ENCODE measurements around the gene MUC5B.

Gene MUC5B

DNA sequence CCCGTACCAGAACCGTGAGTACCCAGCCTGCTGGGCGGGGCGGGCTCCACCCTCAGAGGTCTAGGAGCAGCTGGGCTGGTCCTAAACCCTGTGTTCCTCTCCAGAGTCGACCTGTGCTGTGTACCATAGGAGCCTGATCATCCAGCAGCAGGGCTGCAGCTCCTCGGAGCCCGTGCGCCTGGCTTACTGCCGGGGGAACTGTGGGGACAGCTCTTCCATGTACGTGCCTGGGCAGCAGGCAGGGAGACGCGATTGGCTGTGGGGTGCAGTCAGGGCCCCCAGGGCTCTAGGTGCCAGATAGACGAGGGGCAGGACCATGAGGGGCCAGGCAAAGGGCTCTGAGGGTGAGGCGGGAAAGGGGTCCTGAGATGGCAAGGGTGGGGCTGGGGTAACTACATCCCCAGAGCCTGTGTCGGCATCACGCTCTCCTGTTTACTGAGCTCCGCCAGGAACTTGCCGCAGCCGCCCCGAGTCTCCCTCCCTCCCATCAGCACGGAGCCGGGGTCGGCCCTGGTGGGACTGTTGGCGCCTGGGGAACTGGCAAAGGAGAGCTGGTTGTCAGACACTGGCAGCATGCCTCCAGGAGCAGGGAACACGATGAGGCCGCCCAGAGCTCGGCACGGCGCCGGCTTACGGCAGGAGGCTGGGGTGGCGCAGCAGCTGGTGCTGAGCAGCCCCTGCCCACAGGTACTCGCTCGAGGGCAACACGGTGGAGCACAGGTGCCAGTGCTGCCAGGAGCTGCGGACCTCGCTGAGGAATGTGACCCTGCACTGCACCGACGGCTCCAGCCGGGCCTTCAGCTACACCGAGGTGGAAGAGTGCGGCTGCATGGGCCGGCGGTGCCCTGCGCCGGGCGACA lies 22.9 kb upstream of the MUC5B start:
- DNase-seq (ENCODE audit: low read depth in 1 of 2, low spot score in 1 of 2): no peak
- H3K27me3 ChIP-seq (ENCODE audit: insufficient read depth, poor library complexity, severe bottlenecking): no peaks in the 10 kb centered on the region
- H3K4me3 ChIP-seq (replicated peaks; ENCODE audit: insufficient read depth, low read length): no peak overlapping the region
- no peak overlapping the region for H3K27ac ChIP-seq (replicated peaks)
- TF ChIP-seq, protein P1, sequence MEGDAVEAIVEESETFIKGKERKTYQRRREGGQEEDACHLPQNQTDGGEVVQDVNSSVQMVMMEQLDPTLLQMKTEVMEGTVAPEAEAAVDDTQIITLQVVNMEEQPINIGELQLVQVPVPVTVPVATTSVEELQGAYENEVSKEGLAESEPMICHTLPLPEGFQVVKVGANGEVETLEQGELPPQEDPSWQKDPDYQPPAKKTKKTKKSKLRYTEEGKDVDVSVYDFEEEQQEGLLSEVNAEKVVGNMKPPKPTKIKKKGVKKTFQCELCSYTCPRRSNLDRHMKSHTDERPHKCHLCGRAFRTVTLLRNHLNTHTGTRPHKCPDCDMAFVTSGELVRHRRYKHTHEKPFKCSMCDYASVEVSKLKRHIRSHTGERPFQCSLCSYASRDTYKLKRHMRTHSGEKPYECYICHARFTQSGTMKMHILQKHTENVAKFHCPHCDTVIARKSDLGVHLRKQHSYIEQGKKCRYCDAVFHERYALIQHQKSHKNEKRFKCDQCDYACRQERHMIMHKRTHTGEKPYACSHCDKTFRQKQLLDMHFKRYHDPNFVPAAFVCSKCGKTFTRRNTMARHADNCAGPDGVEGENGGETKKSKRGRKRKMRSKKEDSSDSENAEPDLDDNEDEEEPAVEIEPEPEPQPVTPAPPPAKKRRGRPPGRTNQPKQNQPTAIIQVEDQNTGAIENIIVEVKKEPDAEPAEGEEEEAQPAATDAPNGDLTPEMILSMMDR (IDR thresholded peaks at IDR 0.05; ENCODE audit: insufficient read depth, low read length): no peak
- TF ChIP-seq, protein P2, sequence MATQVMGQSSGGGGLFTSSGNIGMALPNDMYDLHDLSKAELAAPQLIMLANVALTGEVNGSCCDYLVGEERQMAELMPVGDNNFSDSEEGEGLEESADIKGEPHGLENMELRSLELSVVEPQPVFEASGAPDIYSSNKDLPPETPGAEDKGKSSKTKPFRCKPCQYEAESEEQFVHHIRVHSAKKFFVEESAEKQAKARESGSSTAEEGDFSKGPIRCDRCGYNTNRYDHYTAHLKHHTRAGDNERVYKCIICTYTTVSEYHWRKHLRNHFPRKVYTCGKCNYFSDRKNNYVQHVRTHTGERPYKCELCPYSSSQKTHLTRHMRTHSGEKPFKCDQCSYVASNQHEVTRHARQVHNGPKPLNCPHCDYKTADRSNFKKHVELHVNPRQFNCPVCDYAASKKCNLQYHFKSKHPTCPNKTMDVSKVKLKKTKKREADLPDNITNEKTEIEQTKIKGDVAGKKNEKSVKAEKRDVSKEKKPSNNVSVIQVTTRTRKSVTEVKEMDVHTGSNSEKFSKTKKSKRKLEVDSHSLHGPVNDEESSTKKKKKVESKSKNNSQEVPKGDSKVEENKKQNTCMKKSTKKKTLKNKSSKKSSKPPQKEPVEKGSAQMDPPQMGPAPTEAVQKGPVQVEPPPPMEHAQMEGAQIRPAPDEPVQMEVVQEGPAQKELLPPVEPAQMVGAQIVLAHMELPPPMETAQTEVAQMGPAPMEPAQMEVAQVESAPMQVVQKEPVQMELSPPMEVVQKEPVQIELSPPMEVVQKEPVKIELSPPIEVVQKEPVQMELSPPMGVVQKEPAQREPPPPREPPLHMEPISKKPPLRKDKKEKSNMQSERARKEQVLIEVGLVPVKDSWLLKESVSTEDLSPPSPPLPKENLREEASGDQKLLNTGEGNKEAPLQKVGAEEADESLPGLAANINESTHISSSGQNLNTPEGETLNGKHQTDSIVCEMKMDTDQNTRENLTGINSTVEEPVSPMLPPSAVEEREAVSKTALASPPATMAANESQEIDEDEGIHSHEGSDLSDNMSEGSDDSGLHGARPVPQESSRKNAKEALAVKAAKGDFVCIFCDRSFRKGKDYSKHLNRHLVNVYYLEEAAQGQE (IDR thresholded peaks at IDR 0.05; ENCODE audit: insufficient replicate concordance, low read depth): no peak
- TF ChIP-seq POLR2AphosphoS5 (IDR thresholded peaks at IDR 0.05; ENCODE audit: low read depth) (no peak), SPI1 (IDR thresholded peaks at IDR 0.05; ENCODE audit: borderline replicate concordance, low read depth) (no peak), GABPA (IDR thresholded peaks at IDR 0.05; ENCODE audit: low read depth) (no peak)

DNA sequence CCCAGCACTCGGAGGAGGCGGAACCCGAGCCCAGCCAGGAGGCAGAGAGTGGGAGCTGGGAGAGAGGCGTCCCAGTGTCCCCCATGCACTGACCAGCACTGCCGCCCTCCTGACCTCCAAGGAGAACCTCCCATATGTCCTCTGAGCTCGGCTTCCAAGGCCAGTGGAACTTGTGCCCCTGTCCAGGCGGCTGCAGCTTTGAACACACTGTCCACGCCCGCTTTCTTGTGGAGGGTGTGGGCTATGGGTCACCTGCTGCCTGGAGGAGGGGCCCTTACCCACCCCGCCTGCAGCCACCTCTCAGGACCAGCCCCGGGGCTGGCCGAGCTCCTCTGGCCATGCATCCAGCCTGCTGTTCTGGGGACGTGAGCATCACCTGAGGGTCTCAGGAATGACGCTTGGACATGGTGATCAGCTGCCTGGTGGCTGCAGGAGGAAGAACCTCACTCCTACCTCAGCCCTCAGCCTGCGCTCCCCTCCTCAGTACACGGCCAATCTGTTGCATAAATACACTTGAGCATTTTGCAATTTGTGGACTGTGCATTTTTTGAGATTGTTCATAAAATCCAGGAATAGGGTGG lies 22.2 kb upstream of the MUC5B start:
- no peak for DNase-seq (ENCODE audit: low read depth in 1 of 2, low spot score in 1 of 2)
- TF ChIP-seq POLR2AphosphoS5 (IDR thresholded peaks at IDR 0.05; ENCODE audit: low read depth) (no peak), GABPA (IDR thresholded peaks at IDR 0.05; ENCODE audit: low read depth) (no peak), SPI1 (IDR thresholded peaks at IDR 0.05; ENCODE audit: borderline replicate concordance, low read depth) (no peak)
- TF ChIP-seq, protein P1 (IDR thresholded peaks at IDR 0.05; ENCODE audit: insufficient read depth, low read length): no peak
- TF ChIP-seq, protein P2 (IDR thresholded peaks at IDR 0.05; ENCODE audit: insufficient replicate concordance, low read depth): no peak
- Histone ChIP-seq H3K4me3 (replicated peaks; ENCODE audit: insufficient read depth, low read length) (no peak overlapping the region), H3K27ac (replicated peaks) (no peak overlapping the region), H3K27me3 (ENCODE audit: insufficient read depth, poor library complexity, severe bottlenecking) (no peaks in the 10 kb centered on the region)

DNA sequence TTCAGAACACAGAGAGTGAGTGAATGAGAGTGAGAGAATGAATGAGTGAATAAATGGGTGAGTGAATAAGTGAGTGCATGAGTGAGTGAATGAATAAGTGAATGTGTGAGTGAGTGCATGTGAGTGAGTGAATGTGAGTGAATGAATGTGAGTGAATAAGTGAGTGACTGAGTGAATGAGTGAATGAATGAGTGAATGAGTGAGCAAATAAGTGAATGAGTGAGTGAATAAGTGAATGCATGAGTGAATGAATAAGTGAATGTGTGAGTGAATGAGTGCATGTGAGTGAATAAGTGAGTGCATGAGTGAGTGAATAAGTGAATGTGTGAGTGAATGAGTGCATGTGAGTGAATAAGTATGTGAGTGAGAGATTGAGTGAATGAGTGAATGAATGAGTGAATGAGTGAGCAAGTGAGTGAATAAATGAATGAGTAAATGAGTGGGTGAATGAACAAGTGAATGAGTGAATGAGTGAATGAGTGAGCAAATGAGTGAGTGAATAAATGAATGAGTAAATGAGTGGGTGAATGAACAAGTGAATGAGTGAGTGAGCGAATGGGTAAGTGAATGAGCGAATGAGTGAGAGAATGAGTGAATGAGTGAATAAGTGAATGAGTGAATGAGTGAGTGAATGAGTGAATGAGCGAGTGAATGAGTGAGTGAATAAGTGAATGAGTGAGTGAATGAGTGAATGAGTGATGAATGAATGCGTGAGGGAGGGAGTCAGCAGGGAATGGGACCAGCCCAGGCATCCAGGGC lies 21.3 kb upstream of the MUC5B start:
- TF ChIP-seq GABPA (IDR thresholded peaks at IDR 0.05; ENCODE audit: low read depth) (no peak), SPI1 (IDR thresholded peaks at IDR 0.05; ENCODE audit: borderline replicate concordance, low read depth) (no peak), POLR2AphosphoS5 (IDR thresholded peaks at IDR 0.05; ENCODE audit: low read depth) (no peak)
- TF ChIP-seq, protein P2 (IDR thresholded peaks at IDR 0.05; ENCODE audit: insufficient replicate concordance, low read depth): no peak
- TF ChIP-seq, protein P1 (IDR thresholded peaks at IDR 0.05; ENCODE audit: insufficient read depth, low read length): no peak
- H3K27ac ChIP-seq (replicated peaks): no peak overlapping the region
- H3K27me3 ChIP-seq (ENCODE audit: insufficient read depth, poor library complexity, severe bottlenecking): no peaks in the 10 kb centered on the region
- H3K4me3 ChIP-seq (replicated peaks; ENCODE audit: insufficient read depth, low read length): no peak overlapping the region
- DNase-seq (ENCODE audit: low read depth in 1 of 2, low spot score in 1 of 2): no peak
